ENCODE results near the gene SETD6. TPM values are rescaled to one million over a fixed set of nuclear protein-coding genes. Genes with fewer than 3 reads are reported as not detected.

The SETD6 gene
- total RNA-seq, 1 experiment from 2014 or later: 35.2 TPM

GRCh38 chr16:58493756-58494431 lies 21.4 kb upstream of the SETD6 start:
- no peak for DNase-seq (ENCODE audit: low spot score)
- no peaks in the 10 kb centered on the region for H3K4me1 ChIP-seq (ENCODE audit: insufficient read depth, low read length, poor library complexity, severe bottlenecking)
- H3K4me3 ChIP-seq (ENCODE audit: low read depth, low read length, poor library complexity, severe bottlenecking): no peak overlapping the region
- intact Hi-C loops (cut with micrococcal nuclease; ENCODE audit: unreplicated experiment): loop anchor here (5.0 kb wide), 1 partner anchor 917 kb away; no protein-coding TSS in a partner anchor
- H3K27ac ChIP-seq (ENCODE audit: low read depth, low read length, poor library complexity, severe bottlenecking): no peak overlapping the region
- POLR2A ChIA-PET (ENCODE audit: low non-redundant PET): no interaction called here
- CTCF ChIA-PET: no interaction called here
- H3K36me3 ChIP-seq (ENCODE audit: insufficient read depth, low read length, poor library complexity, severe bottlenecking): no peaks in the 10 kb centered on the region
- H3K27me3 ChIP-seq (replicated peaks; ENCODE audit: insufficient read depth, low read depth, low read length, poor library complexity): no peaks in the 10 kb centered on the region
- TF ChIP-seq EZH2 (IDR thresholded peaks at IDR 0.05; ENCODE audit: borderline replicate concordance, low read depth, low read length, poor library complexity, severe bottlenecking) (no peak), CTCF (conservative IDR thresholded peaks at IDR 0.05; ENCODE audit: low read depth, low read length) (no peak)
- no TSS peak for BruUV-seq (replicated peaks)
- H3K9me3 ChIP-seq (ENCODE audit: low read depth, low read length, poor library complexity, severe bottlenecking): no peaks in the 10 kb centered on the region

- peak; percentile 92 for DNase-seq (ENCODE audit: low spot score)
- no peaks in the 10 kb centered on the region for H3K27me3 ChIP-seq (replicated peaks; ENCODE audit: insufficient read depth, low read depth, low read length, poor library complexity)
- TF ChIP-seq CTCF (conservative IDR thresholded peaks at IDR 0.05; ENCODE audit: low read depth, low read length) (peak; percentile 61), EZH2 (IDR thresholded peaks at IDR 0.05; ENCODE audit: borderline replicate concordance, low read depth, low read length, poor library complexity, severe bottlenecking) (no peak)
- no peaks in the 10 kb centered on the region for H3K36me3 ChIP-seq (ENCODE audit: insufficient read depth, low read length, poor library complexity, severe bottlenecking)
- no peak overlapping the region for H3K27ac ChIP-seq (ENCODE audit: low read depth, low read length, poor library complexity, severe bottlenecking)
- H3K4me1 ChIP-seq (ENCODE audit: insufficient read depth, low read length, poor library complexity, severe bottlenecking): no peaks in the 10 kb centered on the region
- ChIA-PET CTCF (interaction anchor here (0.5 to 1.0 kb wide), 7 partner anchors 9 to 261 kb away, joined by 3 to 10 read pairs (median 5); no protein-coding TSS in a partner anchor), POLR2A (ENCODE audit: low non-redundant PET) (no interaction called here)
- no peaks in the 10 kb centered on the region for H3K9me3 ChIP-seq (ENCODE audit: low read depth, low read length, poor library complexity, severe bottlenecking)
- no peak overlapping the region for H3K4me3 ChIP-seq (ENCODE audit: low read depth, low read length, poor library complexity, severe bottlenecking)
- BruUV-seq (replicated peaks): no TSS peak
- intact Hi-C loops (cut with micrococcal nuclease; ENCODE audit: unreplicated experiment): loop anchor here (5.0 kb wide), 2 partner anchors 262 to 918 kb away; no protein-coding TSS in a partner anchor
These were observed 20.3 kb upstream of the SETD6 start for GRCh38 chr16:58494981-58495520.

GRCh38 chr16:58495521-58496331 lies 19.6 kb upstream of the SETD6 start:
- Histone ChIP-seq H3K4me1 (ENCODE audit: insufficient read depth, low read length, poor library complexity, severe bottlenecking) (no peaks in the 10 kb centered on the region), H3K4me3 (ENCODE audit: low read depth, low read length, poor library complexity, severe bottlenecking) (no peak overlapping the region), H3K27ac (ENCODE audit: low read depth, low read length, poor library complexity, severe bottlenecking) (no peak overlapping the region), H3K9me3 (ENCODE audit: low read depth, low read length, poor library complexity, severe bottlenecking) (no peaks in the 10 kb centered on the region), H3K36me3 (ENCODE audit: insufficient read depth, low read length, poor library complexity, severe bottlenecking) (no peaks in the 10 kb centered on the region), H3K27me3 (replicated peaks; ENCODE audit: insufficient read depth, low read depth, low read length, poor library complexity) (no peaks in the 10 kb centered on the region)
- TF ChIP-seq EZH2 (IDR thresholded peaks at IDR 0.05; ENCODE audit: borderline replicate concordance, low read depth, low read length, poor library complexity, severe bottlenecking): no peak
- TF ChIP-seq CTCF (conservative IDR thresholded peaks at IDR 0.05; ENCODE audit: low read depth, low read length): no peak
- POLR2A ChIA-PET (ENCODE audit: low non-redundant PET): no interaction called here
- BruUV-seq (replicated peaks): no TSS peak
- intact Hi-C loops (cut with micrococcal nuclease; ENCODE audit: unreplicated experiment): loop anchor here (5.0 kb wide), 1 partner anchor 262 kb away; no protein-coding TSS in a partner anchor
- CTCF ChIA-PET: interaction anchor here (0.5 to 1.0 kb wide), 5 partner anchors 10 to 261 kb away, joined by 3 to 10 read pairs (median 4); no protein-coding TSS in a partner anchor
- DNase-seq (ENCODE audit: low spot score): no peak
